WTC11 (cell line): ENCODE results near the gene METTL3. TPM values are rescaled to one million over a fixed set of nuclear protein-coding genes. Genes with fewer than 3 reads are reported as not detected.

Experiments
- ATAC-seq: fragments of 200-7000 bp; cut with Tn5 transposase; 2 replicates; pipeline ENCODE4 v1.10.0; 2021; ENCODE audit warnings: mild to moderate bottlenecking, moderate library complexity
- CTCF ChIA-PET: fragments of 300-600 bp; sonication (Branson Sonifier 250); formaldehyde crosslinking; loops from one replicate; lab custom pipeline; 2021; ENCODE audit warnings: antibody characterized with exemption; lab: Charles Lee
- POLR2A ChIA-PET: fragments of 350-600 bp; sonication (Branson Sonifier 250); formaldehyde crosslinking; loops from one replicate; lab custom pipeline; 2021; ENCODE audit warnings: antibody characterized with exemption; lab: Charles Lee
- DNase-seq: peaks from one replicate; pipeline ENCODE4 v3.0.0; 2021; ENCODE audit warnings: low spot score
- H3K27ac Mint-ChIP-seq: 2 replicates; pipeline ENCODE4 v1.8.0; 2021; ENCODE audit warnings: mixed read lengths
- H3K27me3 Mint-ChIP-seq: 2 replicates; pipeline ENCODE4 v1.8.0; 2021; ENCODE audit warnings: low read depth, mild to moderate bottlenecking, moderate library complexity, mixed read lengths
- H3K36me3 Mint-ChIP-seq: 2 replicates; pipeline ENCODE4 v1.8.0; 2021; ENCODE audit warnings: mixed read lengths
- H3K4me1 Mint-ChIP-seq: 2 replicates; pipeline ENCODE4 v1.8.0; 2022; ENCODE audit warnings: mixed read lengths
- H3K4me3 Mint-ChIP-seq: 2 replicates; pipeline ENCODE4 v1.8.0; 2021; ENCODE audit warnings: mild to moderate bottlenecking, moderate library complexity, mixed read lengths
- H3K9me3 Mint-ChIP-seq: 2 replicates; pipeline ENCODE4 v1.8.0; 2021; ENCODE audit warnings: mixed read lengths
- CTCF ChIP-seq: fragments of 200-600 bp; IDR thresholded peaks from 2 replicates; pipeline ENCODE4 v1.8.0; 2022; ENCODE audit warnings: antibody characterized with exemption
- ERG ChIP-seq: fragments of 250-450 bp; sonication (Bioruptor Pico); IDR thresholded peaks from 2 replicates; pipeline ENCODE4 v1.8.0; 2021; ENCODE audit warnings: mild to moderate bottlenecking
- FOXK1 ChIP-seq: sonication (generic); formaldehyde crosslinking; IDR thresholded peaks from 2 replicates; pipeline ENCODE4 v1.8.0; 2022; ENCODE audit warnings: mild to moderate bottlenecking, moderate library complexity, missing genetic modification reagents
- FOXP4 ChIP-seq: sonication (generic); formaldehyde crosslinking; IDR thresholded peaks from 2 replicates; pipeline ENCODE4 v1.8.0; 2022; ENCODE audit warnings: mild to moderate bottlenecking, missing genetic modification reagents
- GTF2I ChIP-seq: fragments of 250-450 bp; sonication (Bioruptor Pico); conservative IDR thresholded peaks from 2 replicates; pipeline ENCODE4 v1.4.0; 2021; ENCODE audit warnings: mild to moderate bottlenecking
- IRF1 ChIP-seq: sonication (generic); formaldehyde crosslinking; IDR thresholded peaks from 2 replicates; pipeline ENCODE4 v1.8.0; 2023; ENCODE audit warnings: missing genetic modification reagents
- PRDM15 ChIP-seq: sonication (generic); formaldehyde crosslinking; IDR thresholded peaks from 2 replicates; pipeline ENCODE4 v1.8.0; 2022; ENCODE audit warnings: missing genetic modification reagents
- PREB ChIP-seq: sonication (generic); formaldehyde crosslinking; IDR thresholded peaks from 2 replicates; pipeline ENCODE4 v1.8.1; 2022; ENCODE audit warnings: mild to moderate bottlenecking, missing genetic modification reagents, moderate library complexity, borderline replicate concordance
- RELA ChIP-seq: sonication (generic); formaldehyde crosslinking; IDR thresholded peaks from 2 replicates; pipeline ENCODE4 v1.8.1; 2022; ENCODE audit warnings: missing genetic modification reagents, mild to moderate bottlenecking, borderline replicate concordance
- RORB ChIP-seq: fragments of 250-450 bp; sonication (Bioruptor Pico); IDR thresholded peaks from 2 replicates; pipeline ENCODE4 v1.9.0; 2021; ENCODE audit warnings: mild to moderate bottlenecking
- SMAD3 ChIP-seq: sonication (generic); formaldehyde crosslinking; IDR thresholded peaks from 2 replicates; pipeline ENCODE4 v1.8.0; 2022; ENCODE audit warnings: missing genetic modification reagents, mild to moderate bottlenecking, borderline replicate concordance
- SMAD4 ChIP-seq: sonication (generic); formaldehyde crosslinking; IDR thresholded peaks from 2 replicates; pipeline ENCODE4 v1.8.0; 2022; ENCODE audit warnings: mild to moderate bottlenecking, missing genetic modification reagents
- SP1 ChIP-seq: sonication (generic); formaldehyde crosslinking; conservative IDR thresholded peaks from 2 replicates; pipeline ENCODE4 v1.8.1; 2022; ENCODE audit warnings: missing genetic modification reagents
- ZNF317 ChIP-seq: sonication (generic); formaldehyde crosslinking; IDR thresholded peaks from 2 replicates; pipeline ENCODE4 v1.8.1; 2023; ENCODE audit warnings: low read depth, mild to moderate bottlenecking, moderate library complexity, missing genetic modification reagents, borderline replicate concordance
- ZNF396 ChIP-seq: fragments of 250-450 bp; sonication (Bioruptor Pico); IDR thresholded peaks from 2 replicates; pipeline ENCODE4 v1.8.0; 2021; ENCODE audit warnings: mild to moderate bottlenecking, moderate library complexity, borderline replicate concordance
- ZNF423 ChIP-seq: fragments of 250-450 bp; sonication (Bioruptor Pico); IDR thresholded peaks from 2 replicates; pipeline ENCODE4 v2.1.2; 2022; ENCODE audit warnings: mild to moderate bottlenecking, moderate library complexity
- ZNF512 ChIP-seq: sonication (generic); formaldehyde crosslinking; IDR thresholded peaks from 2 replicates; pipeline ENCODE4 v1.8.1; 2022; ENCODE audit warnings: missing genetic modification reagents, borderline replicate concordance
- total RNA-seq: library from RNA; stranded (reverse); gene quantifications from 3 replicates; pipeline ENCODE4 v1.2.3, GENCODE V29; 2021
- TF ChIP-seq, protein P1 (sequence below): sonication (generic); formaldehyde crosslinking; IDR thresholded peaks from 2 replicates; pipeline ENCODE4 v1.8.1; 2022; ENCODE audit warnings: low read depth, missing genetic modification reagents, borderline replicate concordance

METTL3 gene
- total RNA-seq, 1 experiment from 2014 or later = 93.2 TPM

DNA sequence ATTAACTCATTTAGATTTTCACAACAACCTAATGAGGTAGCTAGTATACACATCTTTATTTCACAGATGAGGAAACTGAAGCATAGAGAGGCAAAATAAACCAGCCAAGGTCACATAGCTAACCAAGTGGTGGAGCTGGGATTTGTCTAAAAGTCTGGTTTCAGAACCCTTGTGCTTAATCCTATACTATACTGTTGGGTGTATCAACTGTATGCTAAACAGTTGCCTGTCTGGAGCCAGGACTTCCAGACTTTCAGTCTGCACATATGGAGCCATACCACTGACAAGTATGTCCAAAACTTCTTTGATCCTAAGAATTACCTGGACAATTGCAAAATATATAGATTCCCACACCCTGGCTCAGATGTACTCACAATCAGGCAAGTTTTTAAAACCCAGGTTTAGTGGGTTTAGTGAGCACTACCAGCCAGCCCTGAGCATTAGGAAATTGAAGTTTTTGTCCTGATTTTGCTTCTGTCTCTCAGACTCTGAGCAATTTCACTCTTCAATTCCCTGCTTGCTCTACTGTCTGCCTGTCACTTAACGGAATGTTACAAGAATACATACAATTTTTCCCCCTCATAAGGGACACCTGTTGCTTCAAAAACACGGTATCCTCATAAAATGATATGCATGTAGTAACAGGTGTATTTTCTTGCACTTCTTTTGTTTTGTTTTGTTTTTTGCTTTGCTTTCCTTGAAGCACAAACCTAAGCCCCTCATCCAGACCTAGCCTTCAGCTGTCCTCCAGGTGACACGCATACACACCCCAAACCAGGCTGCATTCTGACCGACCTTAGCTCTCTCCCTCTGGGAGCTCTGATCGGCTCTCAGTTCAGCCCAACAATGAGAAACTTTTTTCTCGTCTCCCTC is 24.6 kb upstream of the METTL3 start:
- no peaks in the 10 kb centered on the region for H3K27me3 Mint-ChIP-seq
- no peaks in the 10 kb centered on the region for H3K9me3 Mint-ChIP-seq
- DNase-seq = no peak
- H3K27ac Mint-ChIP-seq = peak overlapping the region; percentile 100
- H3K36me3 Mint-ChIP-seq = peaks cover 11% of the 10 kb centered on the region
- POLR2A ChIA-PET = interaction anchor here (0.6 to 4.2 kb wide), 7 partner anchors 9 to 79 kb away, joined by 3 to 76 read pairs (median 5); partner anchors contain the start of genes METTL3 and SALL2
- CTCF ChIA-PET = interaction anchor here (0.5 to 4.4 kb wide), 6 partner anchors 9 to 464 kb away, joined by 3 to 32 read pairs (median 4); partner anchors contain the start of genes METTL3 and SALL2
- H3K4me3 Mint-ChIP-seq = peak overlapping the region; percentile 90
- TF ChIP-seq ZNF423 (CRISPR knock-in tag) (no peak), ZNF317 (CRISPR knock-in tag) (no peak), IRF1 (CRISPR knock-in tag) (no peak), FOXK1 (CRISPR knock-in tag) (no peak), ZNF396 (CRISPR knock-in tag) (no peak), SMAD3 (no peak), GTF2I (CRISPR knock-in tag) (no peak), RELA (CRISPR knock-in tag) (no peak), PREB (no peak), SP1 (CRISPR knock-in tag) (no peak), PRDM15 (no peak), SMAD4 (CRISPR knock-in tag) (no peak), CTCF (no peak), FOXP4 (CRISPR knock-in tag) (no peak)
- H3K4me1 Mint-ChIP-seq = peaks cover 52% of the 10 kb centered on the region
- ATAC-seq = peak; percentile 7

- peaks cover 59% of the 10 kb centered on the region for H3K4me1 Mint-ChIP-seq
- no peaks in the 10 kb centered on the region for H3K9me3 Mint-ChIP-seq
- H3K4me3 Mint-ChIP-seq = peak overlapping the region; percentile 90
- ATAC-seq (peak; percentile 87), DNase-seq (peak; percentile 43)
- H3K27me3 Mint-ChIP-seq = no peaks in the 10 kb centered on the region
- H3K36me3 Mint-ChIP-seq = peaks cover 14% of the 10 kb centered on the region
- H3K27ac Mint-ChIP-seq = peak overlapping the region; percentile 100
- ChIA-PET POLR2A (interaction anchor here (0.7 to 4.2 kb wide), 4 partner anchors 8 to 101 kb away, joined by 3 to 76 read pairs (median 4); partner anchors contain the start of genes METTL3 and SALL2), CTCF (interaction anchor here (1.1 to 1.8 kb wide), 5 partner anchors 9 to 58 kb away, joined by 4 to 7 read pairs (median 6); partner anchors contain the start of genes METTL3, RAB2B, SALL2 and TOX4)
- TF ChIP-seq, protein P1, sequence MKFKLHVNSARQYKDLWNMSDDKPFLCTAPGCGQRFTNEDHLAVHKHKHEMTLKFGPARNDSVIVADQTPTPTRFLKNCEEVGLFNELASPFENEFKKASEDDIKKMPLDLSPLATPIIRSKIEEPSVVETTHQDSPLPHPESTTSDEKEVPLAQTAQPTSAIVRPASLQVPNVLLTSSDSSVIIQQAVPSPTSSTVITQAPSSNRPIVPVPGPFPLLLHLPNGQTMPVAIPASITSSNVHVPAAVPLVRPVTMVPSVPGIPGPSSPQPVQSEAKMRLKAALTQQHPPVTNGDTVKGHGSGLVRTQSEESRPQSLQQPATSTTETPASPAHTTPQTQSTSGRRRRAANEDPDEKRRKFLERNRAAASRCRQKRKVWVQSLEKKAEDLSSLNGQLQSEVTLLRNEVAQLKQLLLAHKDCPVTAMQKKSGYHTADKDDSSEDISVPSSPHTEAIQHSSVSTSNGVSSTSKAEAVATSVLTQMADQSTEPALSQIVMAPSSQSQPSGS (CRISPR knock-in tag) = no peak
- no peak for TF ChIP-seq ERG (CRISPR knock-in tag)
- TF ChIP-seq ZNF512 (CRISPR knock-in tag) = no peak
- TF ChIP-seq ZNF423 (CRISPR knock-in tag) = peak; percentile 66
- TF ChIP-seq RORB = no peak
- TF ChIP-seq FOXK1 (CRISPR knock-in tag) = peak; percentile 66; the same call in 1 of the 2 replicates
These were observed 23.4 kb upstream of the METTL3 start for GRCh38 chr14:21534576-21534975.
